ENCODE measurements around the gene TOM1L2.
"Not testable (repeated sequence)": the region's sequence is repeated elsewhere in the genome, so short reads cannot be mapped to it uniquely, and the experiment has no call there.

TOM1L2 gene

GRCh38 chr17:17942846-17943245 lies 29.4 kb downstream of the TOM1L2 start:
- no peak for DNase-seq

- no peak for DNase-seq
These were observed 31.2 kb downstream of the TOM1L2 start for GRCh38 chr17:17941015-17941414.

GRCh38 chr17:17940441-17940911 lies 31.7 kb downstream of the TOM1L2 start:
- DNase-seq: no peak

GRCh38 chr17:17939941-17940340 lies 32.3 kb downstream of the TOM1L2 start:
- not testable (repeated sequence) for DNase-seq

- DNase-seq: no peak
These were observed 33.7 kb downstream of the TOM1L2 start for GRCh38 chr17:17938388-17939107.

GRCh38 chr17:17937958-17938357 lies 34.2 kb downstream of the TOM1L2 start:
- DNase-seq: no peak

- no peak for DNase-seq
These were observed 34.9 kb downstream of the TOM1L2 start for GRCh38 chr17:17937201-17937853.

- no peak for DNase-seq
These were observed 36.6 kb downstream of the TOM1L2 start for GRCh38 chr17:17935321-17936271.

GRCh38 chr17:17934806-17935205 lies 37.4 kb downstream of the TOM1L2 start:
- no peak for DNase-seq

- DNase-seq: no peak
These were observed 38.0 kb downstream of the TOM1L2 start for GRCh38 chr17:17934214-17934613.

GRCh38 chr17:17933775-17934174 lies 38.4 kb downstream of the TOM1L2 start:
- no peak for DNase-seq

- DNase-seq: no peak
These were observed 41.0 kb downstream of the TOM1L2 start for GRCh38 chr17:17931159-17931558.

- no peak for DNase-seq
These were observed 41.5 kb downstream of the TOM1L2 start for GRCh38 chr17:17930674-17931073.

GRCh38 chr17:17929655-17930380 lies 42.4 kb downstream of the TOM1L2 start:
- DNase-seq: no peak

- DNase-seq: no peak
These were observed 43.6 kb downstream of the TOM1L2 start for GRCh38 chr17:17928398-17929287.

GRCh38 chr17:17926840-17927449 lies 45.3 kb downstream of the TOM1L2 start:
- DNase-seq: no peak

GRCh38 chr17:17926036-17926435 lies 46.2 kb downstream of the TOM1L2 start:
- DNase-seq: no peak

GRCh38 chr17:17924857-17925250 lies 47.3 kb downstream of the TOM1L2 start:
- no peak for DNase-seq

GRCh38 chr17:17924131-17924856 lies 47.9 kb downstream of the TOM1L2 start:
- no peak for DNase-seq

- no peak for DNase-seq
These were observed 50.1 kb downstream of the TOM1L2 start for GRCh38 chr17:17922070-17922614.

All from activated naive CD4-positive, alpha-beta T cell treated with anti-CD3 and anti-CD28 coated beads, Interleukin-2, amount 50 U/mL, for 16 hours (primary cell).